Muscle layer of duodenum (tissue), 2 donors: ENCODE results near the gene DXO.
A peak's percentile ranks its signal among the peaks of the same experiment; 100 is the strongest.
"Not testable (repeated sequence)": the region's sequence is repeated elsewhere in the genome, so short reads cannot be mapped to it uniquely, and the experiment has no call there.

Source experiments
- H3K27ac ChIP-seq: one replicate; pipeline ENCODE4 v1.7.0; 2013; ENCODE audit warnings: mild to moderate bottlenecking, low read length
- H3K27me3 ChIP-seq: one replicate; pipeline ENCODE4 v1.7.0; 2013; ENCODE audit warnings: low read depth, mild to moderate bottlenecking, control low read depth, low read length
- H3K36me3 ChIP-seq, 2 donors: one replicate each; pipeline ENCODE4 v1.7.0; 2013; ENCODE audit warnings: low read length in 2 of 2, control low read depth in 1 of 2, mild to moderate bottlenecking in 1 of 2; ENCODE audit not compliant: insufficient read depth in 2 of 2, control insufficient read depth in 1 of 2
- H3K4me1 ChIP-seq, 2 donors: one replicate each; pipeline ENCODE4 v1.7.0; 2013; ENCODE audit warnings: low read length in 2 of 2, mild to moderate bottlenecking in 2 of 2, control low read depth in 1 of 2, moderate library complexity in 1 of 2; ENCODE audit not compliant: insufficient read depth in 2 of 2, control insufficient read depth in 1 of 2
- H3K4me3 ChIP-seq, 2 donors: one replicate each; pipeline ENCODE4 v1.7.0; 2013; ENCODE audit warnings: low read length in 2 of 2, low read depth in 1 of 2, mild to moderate bottlenecking in 1 of 2
- H3K9me3 ChIP-seq, 2 donors: one replicate each; pipeline ENCODE4 v1.7.0; 2013; ENCODE audit warnings: low read length in 2 of 2, control low read depth in 1 of 2, mild to moderate bottlenecking in 1 of 2; ENCODE audit not compliant: control insufficient read depth in 1 of 2
- donor health status: healthy.

Gene DXO

GRCh38 chr6:31971993-31972708, at the start of gene DXO:
TSS of gene DXO (minus strand) at chr6:31972138. CDS start at chr6:31971675, 463 bp downstream.
- Histone ChIP-seq H3K27me3 (no peaks in the 10 kb centered on the region), H3K27ac (peak within 1 kb of the TSS; percentile 99), H3K36me3 (peaks cover 15 to 49% of the 10 kb centered on the region in 2 donors), H3K9me3 (no peaks in the 10 kb centered on the region), H3K4me1 (peaks cover 6 to 26% of the 10 kb centered on the region in 2 donors), H3K4me3 (peak within 1 kb of the TSS; percentile 85 to 97)

GRCh38 chr6:32014547-32014946, 42.6 kb upstream of the DXO start, which contains the start of gene C4B:
TSS of gene C4B (plus strand) at chr6:32014795. CDS start at chr6:32014846, 51 bp downstream.
- H3K9me3 ChIP-seq = not testable (repeated sequence)

GRCh38 chr6:32013738-32014137, 41.8 kb upstream of the DXO start:
- not testable (repeated sequence) for H3K36me3 ChIP-seq, H3K27ac ChIP-seq, H3K4me1 ChIP-seq, H3K4me3 ChIP-seq, H3K9me3 ChIP-seq, H3K27me3 ChIP-seq

More at GRCh38 chr6:32014547-32014946, 42.6 kb upstream of the DXO start, which contains the start of gene C4B:
- not testable (repeated sequence) for H3K4me3 ChIP-seq, H3K4me1 ChIP-seq, H3K36me3 ChIP-seq, H3K27me3 ChIP-seq, H3K27ac ChIP-seq

GRCh38 chr6:32012941-32013617, 41.1 kb upstream of the DXO start:
- H3K9me3 ChIP-seq, H3K36me3 ChIP-seq, H3K27ac ChIP-seq, H3K27me3 ChIP-seq, H3K4me1 ChIP-seq, H3K4me3 ChIP-seq: not testable (repeated sequence)

GRCh38 chr6:32010856-32011530, 39.1 kb upstream of the DXO start:
- not testable (repeated sequence) for H3K36me3 ChIP-seq, H3K27me3 ChIP-seq, H3K4me1 ChIP-seq, H3K27ac ChIP-seq, H3K4me3 ChIP-seq, H3K9me3 ChIP-seq

- H3K9me3 ChIP-seq, H3K4me3 ChIP-seq, H3K4me1 ChIP-seq, H3K36me3 ChIP-seq, H3K27me3 ChIP-seq, H3K27ac ChIP-seq: not testable (repeated sequence)
These were observed 37.6 kb upstream of the DXO start for GRCh38 chr6:32009537-32009936.

GRCh38 chr6:32008616-32009015, 36.7 kb upstream of the DXO start:
- not testable (repeated sequence) for H3K9me3 ChIP-seq, H3K36me3 ChIP-seq, H3K4me3 ChIP-seq

GRCh38 chr6:32008037-32008436, 36.1 kb upstream of the DXO start:
- not testable (repeated sequence) for H3K27me3 ChIP-seq, H3K27ac ChIP-seq, H3K9me3 ChIP-seq, H3K36me3 ChIP-seq, H3K4me3 ChIP-seq, H3K4me1 ChIP-seq

More at GRCh38 chr6:32008616-32009015, 36.7 kb upstream of the DXO start:
- H3K27ac ChIP-seq, H3K27me3 ChIP-seq, H3K4me1 ChIP-seq: not testable (repeated sequence)

- not testable (repeated sequence) for H3K4me3 ChIP-seq, H3K36me3 ChIP-seq, H3K27me3 ChIP-seq, H3K9me3 ChIP-seq, H3K4me1 ChIP-seq, H3K27ac ChIP-seq
These were observed 35.1 kb upstream of the DXO start for GRCh38 chr6:32007086-32007485.

GRCh38 chr6:32005991-32006529, 34.1 kb upstream of the DXO start:
- not testable (repeated sequence) for H3K36me3 ChIP-seq, H3K4me1 ChIP-seq, H3K27me3 ChIP-seq, H3K4me3 ChIP-seq, H3K9me3 ChIP-seq, H3K27ac ChIP-seq

GRCh38 chr6:32005538-32005880, 33.6 kb upstream of the DXO start:
- not testable (repeated sequence) for H3K9me3 ChIP-seq, H3K27ac ChIP-seq, H3K27me3 ChIP-seq, H3K36me3 ChIP-seq, H3K4me3 ChIP-seq, H3K4me1 ChIP-seq
